OCI-LY1 (cell line): ENCODE results near the gene PLEKHG4B.

Experiments used
- H2AFZ ChIP-seq: fragments of 200-600 bp; sonication (generic), shearing (Covaris generic); 2 replicates; pipeline ENCODE4 v1.6.0; 2014; ENCODE audit warnings: antibody characterized with exemption, mild to moderate bottlenecking, low read length
- H3F3A ChIP-seq: fragments of 200-600 bp; sonication (generic), shearing (Covaris generic); 2 replicates; pipeline ENCODE4 v1.6.0; 2014; ENCODE audit warnings: mild to moderate bottlenecking, antibody characterized with exemption, low read length, moderate library complexity; ENCODE audit not compliant: insufficient read depth
- H3K27ac ChIP-seq: fragments of 200-600 bp; sonication (generic); 2 replicates; pipeline ENCODE4 v1.5.1; 2014; ENCODE audit warnings: low read length, mixed run types, mild to moderate bottlenecking, low read depth; ENCODE audit not compliant: poor library complexity, severe bottlenecking
- H3K27me3 ChIP-seq: fragments of 200-600 bp; sonication (generic); 2 replicates; pipeline ENCODE4 v1.6.0; 2014; ENCODE audit warnings: antibody characterized with exemption, mild to moderate bottlenecking, low read length, moderate library complexity; ENCODE audit not compliant: insufficient read depth
- H3K36me3 ChIP-seq: fragments of 200-600 bp; sonication (generic); 2 replicates; pipeline ENCODE4 v1.6.1; 2014; ENCODE audit warnings: mild to moderate bottlenecking, antibody characterized with exemption, low read length, moderate library complexity, mixed read lengths; ENCODE audit not compliant: insufficient read depth
- H3K4me1 ChIP-seq: fragments of 200-600 bp; sonication (generic); 2 replicates; pipeline ENCODE4 v1.5.1; 2014; ENCODE audit warnings: mild to moderate bottlenecking, low read length, moderate library complexity; ENCODE audit not compliant: insufficient read depth, severe bottlenecking
- H3K4me2 ChIP-seq: fragments of 200-600 bp; sonication (generic), shearing (Covaris generic); 2 replicates; pipeline ENCODE4 v1.6.1; 2014; ENCODE audit warnings: low read length
- H3K4me3 ChIP-seq: fragments of 200-600 bp; sonication (generic); 2 replicates; pipeline ENCODE4 v1.5.1; 2014; ENCODE audit warnings: low read length, low read depth, mild to moderate bottlenecking, mixed read lengths; ENCODE audit not compliant: poor library complexity, severe bottlenecking
- H3K79me2 ChIP-seq: fragments of 200-600 bp; shearing (Covaris generic); 2 replicates; pipeline ENCODE4 v1.6.1; 2016; ENCODE audit warnings: mixed run types, low read length, mixed read lengths; ENCODE audit not compliant: insufficient read depth
- H3K9ac ChIP-seq: fragments of 200-600 bp; sonication (generic), shearing (Covaris generic); 2 replicates; pipeline ENCODE4 v1.6.1; 2014; ENCODE audit warnings: mild to moderate bottlenecking, low read length, mixed read lengths
- H3K9me2 ChIP-seq: fragments of 200-600 bp; sonication (generic), shearing (Covaris generic); 2 replicates; pipeline ENCODE4 v1.6.1; 2014; ENCODE audit warnings: low read depth, mild to moderate bottlenecking, low read length, mixed read lengths
- H3K9me3 ChIP-seq: fragments of 200-600 bp; shearing (Covaris generic); 2 replicates; pipeline ENCODE4 v1.6.1; 2014; ENCODE audit warnings: low read length, mixed read lengths
- H4K20me1 ChIP-seq: fragments of 200-600 bp; sonication (generic), shearing (Covaris generic); 2 replicates; pipeline ENCODE4 v1.6.0; 2016; ENCODE audit warnings: mild to moderate bottlenecking, low read length; ENCODE audit not compliant: insufficient read depth
- EZH2 ChIP-seq: fragments of 200-600 bp; sonication (generic), shearing (Covaris generic); IDR thresholded peaks from 2 replicates; pipeline ENCODE4 v1.8.0; 2017; ENCODE audit warnings: borderline replicate concordance, mixed run types, mild to moderate bottlenecking, antibody characterized with exemption, low read length, moderate library complexity, mixed read lengths
- TF ChIP-seq, protein P1 (sequence below): fragments of 200-600 bp; sonication (generic), shearing (Covaris generic); IDR thresholded peaks from 2 replicates; pipeline ENCODE4 v1.5.1; 2017; ENCODE audit warnings: mild to moderate bottlenecking, antibody characterized with exemption, low read length, moderate library complexity, mixed read lengths

The PLEKHG4B gene

DNA sequence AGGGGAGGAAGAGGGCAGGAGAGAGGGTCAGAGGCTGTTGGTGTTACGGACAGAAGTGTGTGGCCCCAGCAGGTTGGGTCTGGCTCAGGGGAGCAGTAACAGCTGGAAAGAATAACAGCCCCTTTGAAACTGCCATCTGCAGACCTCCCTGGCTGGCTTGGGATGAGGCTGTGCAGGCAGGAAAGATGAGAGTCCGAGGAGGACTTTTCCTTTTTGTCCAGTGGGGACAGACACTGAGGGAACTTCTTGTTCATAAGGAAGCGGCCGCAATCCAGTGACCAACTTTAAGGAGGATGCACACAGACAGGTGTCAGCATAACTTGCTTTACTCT lies 14.8 kb upstream of the PLEKHG4B start:
- H2AFZ ChIP-seq: no peak overlapping the region
- H3K36me3 ChIP-seq: no peaks in the 10 kb centered on the region
- no peaks in the 10 kb centered on the region for H3K9me2 ChIP-seq
- H3K9me3 ChIP-seq: no peaks in the 10 kb centered on the region
- TF ChIP-seq, protein P1, sequence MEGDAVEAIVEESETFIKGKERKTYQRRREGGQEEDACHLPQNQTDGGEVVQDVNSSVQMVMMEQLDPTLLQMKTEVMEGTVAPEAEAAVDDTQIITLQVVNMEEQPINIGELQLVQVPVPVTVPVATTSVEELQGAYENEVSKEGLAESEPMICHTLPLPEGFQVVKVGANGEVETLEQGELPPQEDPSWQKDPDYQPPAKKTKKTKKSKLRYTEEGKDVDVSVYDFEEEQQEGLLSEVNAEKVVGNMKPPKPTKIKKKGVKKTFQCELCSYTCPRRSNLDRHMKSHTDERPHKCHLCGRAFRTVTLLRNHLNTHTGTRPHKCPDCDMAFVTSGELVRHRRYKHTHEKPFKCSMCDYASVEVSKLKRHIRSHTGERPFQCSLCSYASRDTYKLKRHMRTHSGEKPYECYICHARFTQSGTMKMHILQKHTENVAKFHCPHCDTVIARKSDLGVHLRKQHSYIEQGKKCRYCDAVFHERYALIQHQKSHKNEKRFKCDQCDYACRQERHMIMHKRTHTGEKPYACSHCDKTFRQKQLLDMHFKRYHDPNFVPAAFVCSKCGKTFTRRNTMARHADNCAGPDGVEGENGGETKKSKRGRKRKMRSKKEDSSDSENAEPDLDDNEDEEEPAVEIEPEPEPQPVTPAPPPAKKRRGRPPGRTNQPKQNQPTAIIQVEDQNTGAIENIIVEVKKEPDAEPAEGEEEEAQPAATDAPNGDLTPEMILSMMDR: no peak
- no peak for TF ChIP-seq EZH2
- H4K20me1 ChIP-seq: no peaks in the 10 kb centered on the region
- H3K4me2 ChIP-seq: no peak overlapping the region
- H3K4me3 ChIP-seq: no peak overlapping the region
- no peak overlapping the region for H3K9ac ChIP-seq
- H3K4me1 ChIP-seq: no peaks in the 10 kb centered on the region
- no peak overlapping the region for H3K27ac ChIP-seq
- no peaks in the 10 kb centered on the region for H3K79me2 ChIP-seq
- peaks cover 6% of the 10 kb centered on the region; the same call in 1 of the 2 replicates for H3K27me3 ChIP-seq
- no peaks in the 10 kb centered on the region for H3F3A ChIP-seq

DNA sequence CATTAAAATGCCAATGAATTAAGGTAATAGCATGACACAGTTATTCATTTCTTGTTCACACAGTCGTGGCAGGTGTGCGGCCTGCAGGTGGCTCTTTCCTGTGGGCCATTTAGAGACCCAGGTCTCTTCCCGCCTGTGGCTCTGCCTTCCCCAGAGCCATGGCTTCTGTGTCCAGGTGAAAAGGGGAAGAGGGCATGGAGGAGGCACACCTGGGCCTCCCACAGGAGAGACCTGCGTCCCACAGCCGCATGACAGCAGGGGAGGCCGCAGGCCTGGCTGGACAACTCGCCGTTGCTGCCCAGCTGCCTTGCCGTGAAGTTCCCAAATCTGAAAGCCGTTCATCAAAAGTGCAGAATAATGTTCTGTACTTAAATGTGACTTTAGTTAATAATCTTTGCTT lies 14.4 kb upstream of the PLEKHG4B start:
- H3K27me3 ChIP-seq: peaks cover 6% of the 10 kb centered on the region; the same call in 1 of the 2 replicates
- H3K9ac ChIP-seq: no peak overlapping the region
- no peaks in the 10 kb centered on the region for H3K79me2 ChIP-seq
- no peak overlapping the region for H3K4me3 ChIP-seq
- H4K20me1 ChIP-seq: no peaks in the 10 kb centered on the region
- no peaks in the 10 kb centered on the region for H3K4me1 ChIP-seq
- TF ChIP-seq, protein P1: no peak
- no peak for TF ChIP-seq EZH2
- no peaks in the 10 kb centered on the region for H3F3A ChIP-seq
- no peaks in the 10 kb centered on the region for H3K9me2 ChIP-seq
- H3K27ac ChIP-seq: no peak overlapping the region
- no peaks in the 10 kb centered on the region for H3K9me3 ChIP-seq
- H3K4me2 ChIP-seq: no peak overlapping the region
- H3K36me3 ChIP-seq: no peaks in the 10 kb centered on the region
- no peak overlapping the region for H2AFZ ChIP-seq

DNA sequence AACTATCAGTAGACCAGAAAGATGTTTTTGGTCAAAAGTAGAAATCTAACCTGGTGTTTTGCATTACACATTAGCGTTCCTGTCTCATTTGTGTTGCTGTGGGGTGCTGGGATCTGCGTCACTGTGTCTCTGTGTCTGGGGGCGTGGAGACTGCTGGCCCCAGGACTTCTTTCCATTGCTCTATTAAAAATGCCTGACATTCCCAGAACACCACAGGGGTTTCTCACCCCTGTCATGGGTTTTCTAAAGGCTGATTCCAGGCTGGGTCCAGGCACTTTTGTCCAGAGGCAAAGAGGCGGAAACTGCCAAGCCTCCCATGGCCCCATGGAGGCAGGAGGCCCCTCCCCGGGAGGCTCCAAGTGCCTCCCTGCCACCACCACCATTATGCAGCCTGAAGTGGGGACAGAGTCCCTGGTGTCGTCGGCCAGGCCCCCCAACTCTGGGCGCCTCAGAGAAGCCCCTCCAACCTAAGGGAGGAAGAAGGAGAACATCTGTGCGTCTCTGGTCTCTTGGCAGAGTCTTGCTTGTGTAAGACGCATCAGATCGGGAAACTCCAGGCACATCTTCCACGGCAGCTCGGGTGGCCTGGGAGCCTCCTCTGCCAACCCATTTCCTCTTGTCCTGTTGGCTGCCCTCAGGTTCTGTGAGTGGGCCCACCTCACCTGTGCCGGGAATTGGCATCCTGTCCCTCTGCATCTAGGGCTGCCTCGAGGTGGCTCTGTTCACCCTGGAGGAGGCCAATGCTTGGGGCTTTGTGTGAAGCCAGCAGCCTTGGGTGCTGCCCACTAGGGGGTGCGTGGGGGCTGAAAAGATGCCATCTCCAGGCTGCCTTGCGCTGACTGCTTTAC lies 13.8 kb upstream of the PLEKHG4B start:
- Histone ChIP-seq H3K9me3 (no peaks in the 10 kb centered on the region), H4K20me1 (no peaks in the 10 kb centered on the region), H3K9ac (no peak overlapping the region), H2AFZ (no peak overlapping the region), H3K4me1 (no peaks in the 10 kb centered on the region), H3K27ac (no peak overlapping the region), H3K4me2 (no peak overlapping the region), H3K36me3 (no peaks in the 10 kb centered on the region), H3K79me2 (no peaks in the 10 kb centered on the region), H3K9me2 (no peaks in the 10 kb centered on the region), H3K27me3 (peaks cover 6% of the 10 kb centered on the region; the same call in 1 of the 2 replicates), H3F3A (no peaks in the 10 kb centered on the region), H3K4me3 (no peak overlapping the region)
- TF ChIP-seq, protein P1: peak; percentile 94
- no peak for TF ChIP-seq EZH2
